HG03558 (cell line): ENCODE results near the gene GLIPR1L1.

Experiments used
- ATAC-seq: cut with Tn5 transposase; IDR thresholded peaks from one replicate; pipeline ENCODE4 v1.9.1; 2021; ENCODE audit warnings: moderate number of reproducible peaks; ENCODE audit not compliant: unreplicated experiment; ENCODE audit errors: extremely low read depth

The GLIPR1L1 gene, protein sequence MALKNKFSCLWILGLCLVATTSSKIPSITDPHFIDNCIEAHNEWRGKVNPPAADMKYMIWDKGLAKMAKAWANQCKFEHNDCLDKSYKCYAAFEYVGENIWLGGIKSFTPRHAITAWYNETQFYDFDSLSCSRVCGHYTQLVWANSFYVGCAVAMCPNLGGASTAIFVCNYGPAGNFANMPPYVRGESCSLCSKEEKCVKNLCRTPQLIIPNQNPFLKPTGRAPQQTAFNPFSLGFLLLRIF

DNA sequence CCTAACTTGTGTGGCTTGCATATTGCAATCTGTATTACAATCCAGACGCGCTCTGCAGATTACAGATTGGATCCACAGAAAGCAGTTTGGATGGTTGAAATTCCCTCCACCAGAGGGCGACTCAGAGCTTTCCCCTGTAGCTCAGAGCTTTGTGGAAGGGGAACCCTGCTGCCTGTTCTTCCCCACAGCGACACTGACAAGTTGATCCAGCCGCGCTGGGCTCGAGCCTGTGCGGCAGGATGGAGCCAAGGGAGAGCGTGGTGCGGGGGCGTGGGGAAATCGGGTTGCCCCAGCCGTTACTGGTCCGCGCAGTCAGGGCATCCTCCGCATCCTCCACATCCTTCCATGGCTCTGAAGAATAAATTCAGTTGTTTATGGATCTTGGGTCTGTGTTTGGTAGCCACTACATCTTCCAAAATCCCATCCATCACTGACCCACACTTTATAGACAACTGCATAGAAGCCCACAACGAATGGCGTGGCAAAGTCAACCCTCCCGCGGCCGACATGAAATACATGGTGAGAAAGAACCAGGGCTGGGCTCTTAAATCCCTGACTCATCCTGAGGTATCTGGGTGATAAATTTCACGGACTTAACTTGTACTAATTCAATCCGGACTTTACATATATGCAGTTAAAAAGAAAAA is at the start of gene GLIPR1L1:
TSS of gene GLIPR1L1 (plus strand) at position 287 of the 647 bp plus-strand sequence. CDS start at position 346, 59 bp downstream.
- peak; percentile 47 for ATAC-seq

DNA sequence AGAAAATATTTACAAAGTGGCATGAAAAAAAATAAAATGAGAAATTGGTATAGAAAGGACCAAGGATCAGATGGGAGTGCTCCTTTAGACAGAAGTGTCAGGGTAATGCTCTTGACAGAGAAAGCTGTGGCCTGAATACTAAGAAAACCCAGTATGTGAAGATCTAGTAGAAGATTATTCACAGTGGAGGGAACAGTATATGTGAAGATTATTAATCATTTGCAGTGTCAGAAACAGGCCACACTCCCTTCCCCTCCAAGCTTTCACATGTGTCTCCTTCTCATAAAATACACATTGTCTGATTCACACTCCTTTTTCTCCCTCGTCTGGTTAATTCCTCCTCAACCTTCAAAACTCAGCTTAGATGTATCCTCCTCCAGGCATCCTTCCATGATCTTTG is 45.6 kb upstream of the GLIPR1L1 start:
- ATAC-seq: no peak

- ATAC-seq: no peak
These were observed 44.7 kb upstream of the GLIPR1L1 start for GRCh38 chr12:75289753-75290152.

GRCh38 chr12:75291014-75291413 is 43.5 kb upstream of the GLIPR1L1 start:
- ATAC-seq: no peak

- ATAC-seq: no peak
These were observed 40.1 kb upstream of the GLIPR1L1 start for GRCh38 chr12:75294336-75294735.

DNA sequence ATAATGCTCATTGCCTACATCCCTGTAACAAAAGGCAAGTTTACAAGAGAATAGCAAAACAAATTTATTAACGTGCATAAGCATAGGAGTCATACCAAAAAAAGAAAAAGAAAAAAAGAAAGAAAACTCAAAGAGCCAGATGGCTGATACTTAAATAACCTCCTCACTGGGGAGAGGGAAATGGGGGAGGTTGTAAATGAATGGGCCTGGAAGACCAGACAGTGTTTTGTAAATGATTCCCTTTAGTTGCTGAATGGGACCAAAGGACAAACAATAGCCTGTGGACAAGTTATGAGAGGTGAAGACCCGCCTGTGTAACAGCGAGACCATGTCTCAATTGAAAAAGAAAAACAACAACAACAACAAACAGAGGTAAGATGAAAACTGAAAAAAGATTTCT is 39.7 kb upstream of the GLIPR1L1 start:
- ATAC-seq: no peak

DNA sequence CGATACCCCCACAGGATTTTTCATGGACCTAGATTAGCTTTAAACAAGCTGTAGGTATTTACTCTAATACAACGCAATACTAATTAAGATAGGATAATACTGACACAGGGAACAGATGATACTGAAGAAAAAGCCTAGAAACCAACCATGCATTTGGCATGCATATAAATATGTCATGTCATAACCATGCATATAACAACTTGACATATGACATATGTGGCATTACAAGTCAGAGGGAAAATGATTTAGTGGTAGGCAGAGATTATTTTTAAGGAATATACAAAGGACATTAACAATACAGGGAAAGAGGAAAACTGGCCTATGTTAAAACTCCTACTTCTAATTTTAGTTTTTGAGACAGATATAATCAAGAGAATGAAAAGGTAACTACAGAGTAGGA is 32.2 kb upstream of the GLIPR1L1 start:
- ATAC-seq: no peak

- no peak for ATAC-seq
These were observed 31.7 kb upstream of the GLIPR1L1 start for GRCh38 chr12:75302781-75303180.

- no peak for ATAC-seq
These were observed 28.8 kb upstream of the GLIPR1L1 start for GRCh38 chr12:75305412-75306332.

DNA sequence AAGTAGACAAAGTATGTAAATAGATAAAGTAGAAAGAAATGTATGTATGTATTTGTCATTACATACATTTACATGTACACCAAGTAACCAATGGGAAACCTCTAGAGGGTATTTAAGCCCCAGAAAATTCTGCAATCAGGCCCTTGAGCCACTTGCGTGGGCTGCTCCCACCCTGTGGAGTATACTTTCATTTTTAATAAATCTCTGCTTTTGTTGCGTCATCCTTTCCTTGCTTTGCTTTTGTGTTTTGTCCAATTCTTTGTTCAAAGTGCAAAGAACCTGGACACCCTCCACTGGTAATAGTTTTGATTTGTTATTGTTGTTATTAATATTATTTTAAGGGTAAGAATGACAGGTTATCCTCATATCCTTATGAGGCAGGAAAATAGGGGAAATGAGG is 26.2 kb upstream of the GLIPR1L1 start:
- ATAC-seq: no peak

- ATAC-seq: no peak
These were observed 23.1 kb upstream of the GLIPR1L1 start for GRCh38 chr12:75311369-75311768.

DNA sequence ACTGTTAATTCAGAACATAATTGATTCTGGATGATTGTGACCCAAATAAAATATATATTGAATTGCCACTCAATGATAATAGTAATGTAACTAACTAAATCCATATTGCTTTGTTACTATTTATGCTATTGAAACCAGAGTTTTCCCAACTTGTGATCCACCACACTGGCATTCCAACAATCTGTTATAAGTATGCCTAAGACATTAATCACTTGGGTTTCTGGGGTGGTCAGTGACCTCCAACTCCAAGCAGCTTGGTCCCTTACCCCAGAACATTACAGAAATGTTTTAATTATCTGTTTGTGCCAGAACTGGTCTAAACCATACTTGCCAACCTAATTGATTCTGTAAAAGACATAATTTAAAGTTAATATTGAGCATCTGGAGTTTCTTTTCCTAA is 19.0 kb upstream of the GLIPR1L1 start:
- ATAC-seq: no peak

- no peak for ATAC-seq
These were observed 16.7 kb upstream of the GLIPR1L1 start for GRCh38 chr12:75317784-75318183.

GRCh38 chr12:75322464-75322863 is 12.0 kb upstream of the GLIPR1L1 start:
- ATAC-seq: no peak

DNA sequence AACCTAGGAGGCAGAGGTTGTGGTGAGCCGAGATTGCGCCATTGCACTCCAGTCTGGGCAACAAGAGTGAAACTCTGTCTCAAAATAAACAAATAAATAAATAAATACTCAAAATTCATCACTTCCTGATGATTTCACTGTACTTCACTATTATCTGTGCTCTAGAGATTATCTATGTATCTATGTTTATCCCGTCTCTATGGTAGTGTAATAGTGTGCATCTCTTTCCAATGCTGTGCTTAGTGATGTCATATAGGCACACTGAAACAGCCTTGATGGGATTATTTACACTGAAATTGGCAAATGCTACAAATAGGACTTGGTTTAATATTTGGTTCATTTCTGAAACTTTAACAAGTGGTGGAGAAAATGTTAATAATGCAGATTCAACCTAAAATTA is 10.8 kb upstream of the GLIPR1L1 start:
- no peak for ATAC-seq

DNA sequence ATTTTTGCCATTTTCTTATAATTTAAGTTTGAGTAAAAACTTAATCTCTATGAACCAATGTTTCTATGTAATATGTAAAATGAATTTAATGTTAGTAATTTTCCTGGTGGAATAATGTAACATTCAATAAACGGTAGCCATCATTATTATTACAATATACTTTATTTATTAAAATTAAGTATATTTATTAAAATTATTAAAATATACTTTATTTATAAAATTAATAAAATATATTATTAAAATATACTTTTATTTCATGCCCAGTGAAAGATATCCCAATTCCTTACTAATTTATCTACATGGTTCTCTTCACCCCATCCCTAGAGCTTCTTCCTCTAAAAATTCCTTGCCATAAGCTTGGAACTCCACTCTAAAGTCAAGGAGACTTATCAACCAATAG is 6.8 kb upstream of the GLIPR1L1 start:
- no peak for ATAC-seq

GRCh38 chr12:75329918-75330826 is 4.3 kb upstream of the GLIPR1L1 start, which contains the start of gene CAPS2:
Gene CAPS2 (minus strand): TSS chr12:75330324. CDS start chr12:75326498, 3,826 bp downstream.
- peak; percentile 74 for ATAC-seq

GRCh38 chr12:75337905-75338304 is 3.4 kb downstream of the GLIPR1L1 start:
- peak; percentile 55 for ATAC-seq

GRCh38 chr12:75341873-75342272 is 7.4 kb downstream of the GLIPR1L1 start:
- no peak for ATAC-seq

DNA sequence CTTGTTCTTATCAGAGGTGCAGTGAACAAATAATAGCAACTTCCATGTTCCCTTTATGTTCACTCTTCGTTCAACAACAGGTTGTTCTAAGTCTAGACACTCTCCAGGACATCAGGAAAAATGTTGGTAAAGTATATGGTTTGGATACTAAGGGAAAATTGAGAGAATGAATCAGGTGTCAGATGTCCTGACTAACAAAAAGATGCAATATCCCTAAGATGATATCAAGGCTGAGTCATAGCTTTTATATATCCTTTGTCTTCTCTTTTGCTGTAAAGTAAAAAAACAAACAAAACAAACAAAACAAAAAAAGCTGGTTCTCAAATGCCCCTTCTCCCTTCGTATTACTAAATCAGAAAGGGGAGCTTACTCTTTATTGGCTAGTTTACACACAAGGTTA is 11.1 kb downstream of the GLIPR1L1 start:
- ATAC-seq: no peak
